HCT116 (cell line): ENCODE results near the gene SEPTIN2. TPM values are rescaled to one million over a fixed set of nuclear protein-coding genes. Genes with fewer than 3 reads are reported as not detected.

ENCODE experiments used
- ATAC-seq: fragments of 200-7000 bp; cut with Tn5 transposase; 2 replicates; pipeline ENCODE4 v1.9.1; 2020; ENCODE audit warnings: mild to moderate bottlenecking, moderate library complexity
- BruUV-seq: library from RNA; stranded (reverse); fragments of 400-500 nt; replicated peaks from 2 replicates; lab custom pipeline; 2021; lab: Mats Ljungman, UMichigan
- CTCF ChIA-PET: fragments of 300-600 bp; sonication (Branson Sonifier 250); formaldehyde crosslinking; loops from one replicate; lab custom pipeline; 2021; ENCODE audit warnings: antibody characterized with exemption; lab: Charles Lee
- POLR2A ChIA-PET: fragments of 300-600, 350-600 bp; sonication (Branson Sonifier 250); formaldehyde crosslinking; loops from one replicate; lab custom pipeline; 2021; ENCODE audit warnings: antibody characterized with exemption; lab: Charles Lee
- RAD21 ChIA-PET, 2 experiments: fragments of 300-600 bp; sonication (Branson Sonifier 250); formaldehyde crosslinking; loops; one replicate each; lab custom pipeline; 2023; ENCODE audit warnings: low total read pairs in 2 of 2; ENCODE audit not compliant: uncharacterized antibody in 2 of 2, unreplicated experiment in 2 of 2, low non-redundant PET in 1 of 2; lab: Charles Lee
- DNase-seq: peaks from one replicate; pipeline ENCODE4 v3.0.0-alpha.2; 2010; ENCODE audit warnings: low read depth, low spot score
- H2AFZ ChIP-seq: fragments of 200-600 bp; shearing (Covaris generic), sonication (generic); 2 replicates; pipeline ENCODE4 v1.6.1; 2017; ENCODE audit warnings: low read depth, mixed run types, mixed read lengths, antibody characterized with exemption, low read length; ENCODE audit not compliant: poor library complexity, severe bottlenecking
- H3K27ac ChIP-seq: 2 replicates; pipeline ENCODE4 v1.5.1; 2012; ENCODE audit warnings: low read depth, low read length
- H3K27me3 ChIP-seq: fragments of 200-600 bp; sonication (generic); 2 replicates; pipeline ENCODE4 v1.6.1; 2016; ENCODE audit warnings: mixed run types, low read length, mixed read lengths; ENCODE audit not compliant: insufficient read depth
- H3K36me3 ChIP-seq, 2 experiments: fragments of 200-500 bp in 1 of 2; fragments of 200-600 bp in 1 of 2; sonication (Bioruptor generic) in 1 of 2; sonication (generic) in 1 of 2; 2 replicates each; pipeline versions ENCODE4 v1.5.1 to v1.6.1; 2014 to 2016; ENCODE audit warnings: low read length in 2 of 2, inconsistent platforms in 1 of 2, mixed read lengths in 1 of 2, mixed run types in 1 of 2; ENCODE audit not compliant: insufficient read depth in 2 of 2, control insufficient read depth in 1 of 2
- H3K4me1 ChIP-seq, 2 experiments: fragments of 200-600 bp in 1 of 2; sonication (generic) in 1 of 2; 2 replicates each; pipeline versions ENCODE4 v1.5.1 to v1.6.1; 2012 to 2017; ENCODE audit warnings: low read length in 2 of 2, inconsistent platforms in 1 of 2, mild to moderate bottlenecking in 1 of 2, mixed read lengths in 1 of 2, mixed run types in 1 of 2, moderate library complexity in 1 of 2; ENCODE audit not compliant: insufficient read depth in 2 of 2, control insufficient read depth in 1 of 2
- H3K4me2 ChIP-seq: fragments of 200-600 bp; sonication (generic); 2 replicates; pipeline ENCODE4 v1.6.1; 2017; ENCODE audit warnings: mixed run types, low read length, mixed read lengths
- H3K4me3 ChIP-seq, 2 experiments: fragments of 200-600 bp in 1 of 2; sonication (generic) in 1 of 2; replicated peaks in 1 of 2; 2 replicates each; pipeline ENCODE4 v1.5.1; 2011 to 2016; ENCODE audit warnings: low read length in 2 of 2, control low read depth in 1 of 2, low read depth in 1 of 2, mild to moderate bottlenecking in 1 of 2, mixed read lengths in 1 of 2, mixed run types in 1 of 2
- H3K79me2 ChIP-seq: fragments of 200-600 bp; sonication (generic); 2 replicates; pipeline ENCODE4 v1.6.1; 2017; ENCODE audit warnings: mild to moderate bottlenecking, mixed run types, low read length, moderate library complexity, mixed read lengths; ENCODE audit not compliant: insufficient read depth
- H3K9ac ChIP-seq: fragments of 200-600 bp; sonication (generic); 2 replicates; pipeline ENCODE4 v1.6.1; 2016; ENCODE audit warnings: low read length, mixed read lengths
- H3K9me2 ChIP-seq: fragments of 200-600 bp; sonication (generic), shearing (Covaris generic); 2 replicates; pipeline ENCODE4 v1.6.1; 2017; ENCODE audit warnings: mixed run types, mild to moderate bottlenecking, moderate library complexity; ENCODE audit not compliant: insufficient read depth
- H3K9me3 ChIP-seq, 2 experiments: fragments of 200-500 bp in 1 of 2; fragments of 200-600 bp in 1 of 2; sonication (Bioruptor generic) in 1 of 2; sonication (generic) in 1 of 2; 2 replicates each; pipeline ENCODE4 v1.6.1; 2014 to 2017; ENCODE audit warnings: low read length in 2 of 2, mixed read lengths in 2 of 2, inconsistent platforms in 1 of 2, low read depth in 1 of 2, mild to moderate bottlenecking in 1 of 2, mixed run types in 1 of 2, moderate library complexity in 1 of 2; ENCODE audit not compliant: control insufficient read depth in 1 of 2, insufficient read depth in 1 of 2
- H4K20me1 ChIP-seq: fragments of 200-600 bp; sonication (generic), shearing (Covaris generic); 2 replicates; pipeline ENCODE4 v1.6.1; 2017; ENCODE audit warnings: mixed run types, mild to moderate bottlenecking, moderate library complexity; ENCODE audit not compliant: insufficient read depth
- CEBPB ChIP-seq: IDR thresholded peaks from 2 replicates; pipeline ENCODE4 v1.6.1; 2012; ENCODE audit warnings: low read depth
- CTCF ChIP-seq, 3 experiments: fragments of 200-600 bp in 1 of 3; sonication (generic) in 1 of 3; IDR thresholded peaks in 2 of 3; conservative IDR thresholded peaks in 1 of 3; 2 replicates each; pipeline ENCODE4 v1.5.1; 2012 to 2017; ENCODE audit warnings: low read depth in 2 of 3, low read length in 2 of 3, antibody characterized with exemption in 1 of 3, borderline replicate concordance in 1 of 3, control low read depth in 1 of 3, mild to moderate bottlenecking in 1 of 3, mixed read lengths in 1 of 3, mixed run types in 1 of 3, moderate library complexity in 1 of 3; ENCODE audit not compliant: insufficient read depth in 1 of 3
- EGR1 ChIP-seq: IDR thresholded peaks from 2 replicates; pipeline ENCODE4 v1.6.1; 2012; ENCODE audit warnings: low read depth
- EZH2 ChIP-seq: fragments of 200-600 bp; sonication (generic); IDR thresholded peaks from 2 replicates; pipeline ENCODE4 v1.6.1; 2017; ENCODE audit warnings: antibody characterized with exemption, mixed run types
- FOSL1 ChIP-seq: IDR thresholded peaks from 2 replicates; pipeline ENCODE4 v1.6.1; 2012; ENCODE audit warnings: low read depth
- POLR2A ChIP-seq: IDR thresholded peaks from 2 replicates; pipeline ENCODE4 v1.7.0; 2011; ENCODE audit warnings: borderline replicate concordance; ENCODE audit not compliant: insufficient read depth, insufficient read length; ENCODE audit errors: extremely low read depth
- SP1 ChIP-seq: IDR thresholded peaks from 2 replicates; pipeline ENCODE4 v1.6.1; 2012; ENCODE audit warnings: low read depth
- SRF ChIP-seq: IDR thresholded peaks from 2 replicates; pipeline ENCODE4 v1.6.1; 2012; ENCODE audit warnings: low read depth
- TCF7L2 ChIP-seq: IDR thresholded peaks from 2 replicates; pipeline ENCODE4 v1.7.0; 2011; ENCODE audit warnings: borderline replicate concordance, inconsistent platforms; ENCODE audit not compliant: insufficient read depth, insufficient read length; ENCODE audit errors: extremely low read depth
- YY1 ChIP-seq: IDR thresholded peaks from 2 replicates; pipeline ENCODE4 v1.6.1; 2011; ENCODE audit warnings: low read length, low read depth, moderate library complexity, mild to moderate bottlenecking; ENCODE audit not compliant: insufficient replicate concordance; ENCODE audit errors: extremely low read depth
- intact Hi-C: fragments of 100-400 bp; cut with micrococcal nuclease; formaldehyde crosslinking; loops from 2 replicates; pipeline ENCODE4 v1.10.0; 2022
- total RNA-seq: library from RNA; stranded (reverse); gene quantifications from one replicate; pipeline ENCODE4 v1.2.1, GENCODE V29; 2021; ENCODE audit not compliant: unreplicated experiment

Gene SEPTIN2
- total RNA-seq, 1 experiment from 2014 or later = 317 TPM

GRCh38 chr2:241358470-241358869 is 42.7 kb downstream of the SEPTIN2 start:
- Histone ChIP-seq H3K4me2 (no peak overlapping the region), H3K4me1 (peaks cover 17 to 22% of the 10 kb centered on the region in 2 experiments), H3K36me3 (peaks cover 0 to 2% of the 10 kb centered on the region in 2 experiments; a peak in 1 of 4 replicates), H3K9ac (no peak overlapping the region), H3K79me2 (peaks cover 63% of the 10 kb centered on the region), H3K27me3 (no peaks in the 10 kb centered on the region), H3K9me2 (no peaks in the 10 kb centered on the region), H4K20me1 (no peaks in the 10 kb centered on the region; the same call in 1 of the 2 replicates), H2AFZ (no peak overlapping the region), H3K9me3 (no peaks in the 10 kb centered on the region), H3K4me3 (no peak overlapping the region), H3K27ac (no peak overlapping the region)
- BruUV-seq = no TSS peak
- intact Hi-C loops = loop anchor here (5.0 kb wide), 5 partner anchors 149 to 524 kb away; partner anchors contain the start of genes ATG4B, BOK, ING5 and STK25
- TF ChIP-seq EZH2 (no peak), SRF (no peak), CEBPB (no peak), YY1 (no peak), CTCF (IDR thresholded peaks at IDR 0.05 in 2 of 3, conservative IDR thresholded peaks at IDR 0.05 in 1 of 3; ENCODE audit: borderline replicate concordance in 1 of 3, insufficient read depth in 1 of 3, low read depth in 2 of 3, low read length in 2 of 3) (no peak), EGR1 (no peak)
- RAD21 ChIA-PET = no interaction called here
- no peak for DNase-seq
- CTCF ChIA-PET = no interaction called here
- no peak for ATAC-seq
- POLR2A ChIA-PET = no interaction called here

GRCh38 chr2:241359481-241360045 is 43.8 kb downstream of the SEPTIN2 start:
- ChIA-PET POLR2A (no interaction called here), CTCF (no interaction called here), RAD21 (no interaction called here)
- no peak overlapping the region for H3K9ac ChIP-seq
- H3K9me3 ChIP-seq = no peaks in the 10 kb centered on the region
- H2AFZ ChIP-seq = no peak overlapping the region
- intact Hi-C loops = loop anchor here (5.0 kb wide), 5 partner anchors 148 to 523 kb away; partner anchors contain the start of genes ATG4B, BOK, ING5 and STK25
- peaks cover 73% of the 10 kb centered on the region for H3K79me2 ChIP-seq
- H3K4me2 ChIP-seq = no peak overlapping the region
- no peaks in the 10 kb centered on the region for H3K27me3 ChIP-seq
- BruUV-seq = no TSS peak
- peaks cover 5% of the 10 kb centered on the region; the same call in 1 of the 2 replicates for H4K20me1 ChIP-seq
- TF ChIP-seq SP1 (no peak), SRF (no peak), FOSL1 (no peak), POLR2A (no peak), TCF7L2 (no peak)
- ATAC-seq (no peak), DNase-seq (no peak)
- no peak overlapping the region for H3K27ac ChIP-seq
- no peak overlapping the region for H3K4me3 ChIP-seq
- H3K36me3 ChIP-seq = 0 out of 4 replicates have a peak, but pooled peaks cover 0 to 3% of the 10 kb centered on the region in 2 experiments
- no peaks in the 10 kb centered on the region for H3K9me2 ChIP-seq
- H3K4me1 ChIP-seq = peaks cover 11 to 16% of the 10 kb centered on the region in 2 experiments
